Measurements from ENCODE around the gene TRMT112. TPM values are rescaled to one million over a fixed set of nuclear protein-coding genes. Genes with fewer than 3 reads are reported as not detected.
A peak's percentile ranks its signal among the peaks of the same experiment; 100 is the strongest.
"Not testable (repeated sequence)": the region's sequence is repeated elsewhere in the genome, so short reads cannot be mapped to it uniquely, and the experiment has no call there.

TRMT112 gene
- polyA plus RNA-seq, 1 donor = 167 TPM

GRCh38 chr11:64320556-64320955, 3.2 kb upstream of the TRMT112 start:
- Histone ChIP-seq H3K4me3 (ENCODE audit: low read length) (no peak overlapping the region), H3K27ac (ENCODE audit: low read length) (peak overlapping the region; percentile 88), H3K4me1 (ENCODE audit: control insufficient read depth, insufficient read depth, low read length) (peaks cover 49% of the 10 kb centered on the region), H3K9me3 (ENCODE audit: control insufficient read depth, low read depth, low read length) (no peaks in the 10 kb centered on the region), H3K27me3 (ENCODE audit: control insufficient read depth, insufficient read depth, low read length) (no peaks in the 10 kb centered on the region), H3K36me3 (ENCODE audit: control insufficient read depth, insufficient read depth, low read length) (peaks cover 28% of the 10 kb centered on the region)
- DNase-seq = no peak
- WGBS (ENCODE audit: insufficient coverage, low lambda C conversion rate) = no CpG with 5 or more reads among the region's 7 CpGs

GRCh38 chr11:64318766-64319761, 1.7 kb upstream of the TRMT112 start:
- Histone ChIP-seq H3K9me3 (ENCODE audit: control insufficient read depth, low read depth, low read length) (no peaks in the 10 kb centered on the region), H3K36me3 (ENCODE audit: control insufficient read depth, insufficient read depth, low read length) (peaks cover 43% of the 10 kb centered on the region), H3K27ac (ENCODE audit: low read length) (peak overlapping the region; percentile 96), H3K27me3 (ENCODE audit: control insufficient read depth, insufficient read depth, low read length) (no peaks in the 10 kb centered on the region), H3K4me3 (ENCODE audit: low read length) (peak overlapping the region; percentile 91), H3K4me1 (ENCODE audit: control insufficient read depth, insufficient read depth, low read length) (peaks cover 49% of the 10 kb centered on the region)
- peak in 1 of 2 donors; percentile 60 for DNase-seq
- no CpG with 5 or more reads among the region's 19 CpGs for WGBS (ENCODE audit: insufficient coverage, low lambda C conversion rate)

- Histone ChIP-seq H3K4me3 (ENCODE audit: low read length) (peak within 1 kb of the TSS; percentile 91), H3K27me3 (ENCODE audit: control insufficient read depth, insufficient read depth, low read length) (no peaks in the 10 kb centered on the region), H3K36me3 (ENCODE audit: control insufficient read depth, insufficient read depth, low read length) (peaks cover 45% of the 10 kb centered on the region), H3K4me1 (ENCODE audit: control insufficient read depth, insufficient read depth, low read length) (peaks cover 49% of the 10 kb centered on the region), H3K9me3 (ENCODE audit: control insufficient read depth, low read depth, low read length) (no peaks in the 10 kb centered on the region), H3K27ac (ENCODE audit: low read length) (peak within 1 kb of the TSS; percentile 96)
- no CpG with 5 or more reads among the region's 61 CpGs for WGBS (ENCODE audit: insufficient coverage, low lambda C conversion rate)
- peak; percentile 98 for DNase-seq
Observed at GRCh38 chr11:64317961-64318765, 804 bp upstream of the TRMT112 start, which contains the start of gene PRDX5. PRDX5 (plus strand) TSS chr11:64318121; CDS start chr11:64318216, 95 bp downstream.

GRCh38 chr11:64316672-64317324, 561 bp downstream of the TRMT112 start:
- Histone ChIP-seq H3K9me3 (ENCODE audit: control insufficient read depth, low read depth, low read length) (no peaks in the 10 kb centered on the region), H3K4me3 (ENCODE audit: low read length) (peak overlapping the region; percentile 91), H3K4me1 (ENCODE audit: control insufficient read depth, insufficient read depth, low read length) (peaks cover 36% of the 10 kb centered on the region), H3K27me3 (ENCODE audit: control insufficient read depth, insufficient read depth, low read length) (no peaks in the 10 kb centered on the region), H3K36me3 (ENCODE audit: control insufficient read depth, insufficient read depth, low read length) (peaks cover 45% of the 10 kb centered on the region), H3K27ac (ENCODE audit: low read length) (peak overlapping the region; percentile 96)
- 31% methylated on average over 3 of the region's 32 CpGs for WGBS (ENCODE audit: insufficient coverage, low lambda C conversion rate)
- no peak for DNase-seq

GRCh38 chr11:64315667-64316526, 1.5 kb downstream of the TRMT112 start:
- not testable (repeated sequence) for H3K27me3 ChIP-seq (ENCODE audit: control insufficient read depth, insufficient read depth, low read length); H3K4me3 ChIP-seq (ENCODE audit: low read length); H3K9me3 ChIP-seq (ENCODE audit: control insufficient read depth, low read depth, low read length); DNase-seq
- WGBS (ENCODE audit: insufficient coverage, low lambda C conversion rate) = no CpG with 5 or more reads among the region's 25 CpGs
- Histone ChIP-seq H3K27ac (ENCODE audit: low read length) (peak overlapping the region; percentile 96), H3K36me3 (ENCODE audit: control insufficient read depth, insufficient read depth, low read length) (peaks cover 41% of the 10 kb centered on the region), H3K4me1 (ENCODE audit: control insufficient read depth, insufficient read depth, low read length) (peaks cover 27% of the 10 kb centered on the region)

- no peaks in the 10 kb centered on the region for H3K27me3 ChIP-seq (ENCODE audit: control insufficient read depth, insufficient read depth, low read length)
- DNase-seq = no peak
- H3K4me1 ChIP-seq (ENCODE audit: control insufficient read depth, insufficient read depth, low read length) = peaks cover 19% of the 10 kb centered on the region
- H3K36me3 ChIP-seq (ENCODE audit: control insufficient read depth, insufficient read depth, low read length) = peaks cover 41% of the 10 kb centered on the region
- H3K4me3 ChIP-seq (ENCODE audit: low read length) = no peak overlapping the region
- H3K27ac ChIP-seq (ENCODE audit: low read length) = no peak overlapping the region
- WGBS (ENCODE audit: insufficient coverage, low lambda C conversion rate) = no CpG with 5 or more reads among the region's 24 CpGs
- no peaks in the 10 kb centered on the region for H3K9me3 ChIP-seq (ENCODE audit: control insufficient read depth, low read depth, low read length)
Observed at GRCh38 chr11:64314805-64315561, 2.4 kb downstream of the TRMT112 start.

GRCh38 chr11:64314146-64314804, 3.1 kb downstream of the TRMT112 start:
- H3K4me3 ChIP-seq (ENCODE audit: low read length) = no peak overlapping the region
- H3K27me3 ChIP-seq (ENCODE audit: control insufficient read depth, insufficient read depth, low read length) = no peaks in the 10 kb centered on the region
- H3K4me1 ChIP-seq (ENCODE audit: control insufficient read depth, insufficient read depth, low read length) = peaks cover 15% of the 10 kb centered on the region
- H3K36me3 ChIP-seq (ENCODE audit: control insufficient read depth, insufficient read depth, low read length) = peaks cover 41% of the 10 kb centered on the region
- H3K9me3 ChIP-seq (ENCODE audit: control insufficient read depth, low read depth, low read length) = no peaks in the 10 kb centered on the region
- WGBS (ENCODE audit: insufficient coverage, low lambda C conversion rate) = no CpG with 5 or more reads among the region's 19 CpGs
- no peak overlapping the region for H3K27ac ChIP-seq (ENCODE audit: low read length)
- no peak for DNase-seq

- Histone ChIP-seq H3K36me3 (ENCODE audit: control insufficient read depth, insufficient read depth, low read length) (peaks cover 41% of the 10 kb centered on the region), H3K27ac (ENCODE audit: low read length) (no peak overlapping the region), H3K4me1 (ENCODE audit: control insufficient read depth, insufficient read depth, low read length) (peaks cover 9% of the 10 kb centered on the region), H3K27me3 (ENCODE audit: control insufficient read depth, insufficient read depth, low read length) (no peaks in the 10 kb centered on the region), H3K9me3 (ENCODE audit: control insufficient read depth, low read depth, low read length) (no peaks in the 10 kb centered on the region), H3K4me3 (ENCODE audit: low read length) (no peak overlapping the region)
- DNase-seq = no peak
- 83% methylated on average over 1 of the region's 18 CpGs for WGBS (ENCODE audit: insufficient coverage, low lambda C conversion rate)
Observed at GRCh38 chr11:64313491-64314145, 3.7 kb downstream of the TRMT112 start.
